ENCODE results near the gene MUC4. TPM values are rescaled to one million over a fixed set of nuclear protein-coding genes. Genes with fewer than 3 reads are reported as not detected.

Gene MUC4
- total RNA-seq, 2 donors from 2014 or later: 0.34 to 0.42 TPM

DNA sequence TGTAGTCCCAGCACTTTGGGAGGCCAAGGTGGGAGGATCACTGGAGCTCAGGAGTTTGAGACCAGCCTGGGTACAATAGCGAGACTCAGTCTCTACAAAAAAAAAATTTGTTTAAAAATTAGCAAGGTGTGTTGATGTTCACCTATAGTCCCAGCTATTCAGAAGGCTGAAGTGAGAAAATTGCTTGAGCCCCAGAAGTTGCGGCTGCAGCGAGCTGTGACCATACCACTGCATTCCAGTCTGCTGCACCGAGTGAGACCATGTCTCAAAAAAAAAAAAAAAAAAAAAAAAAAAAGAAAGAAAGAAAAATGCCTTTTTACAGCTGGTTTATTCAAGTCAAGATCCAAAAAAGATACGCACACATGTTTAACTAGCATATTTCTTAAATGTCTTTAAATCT lies 108.0 kb downstream of the MUC4 start:
- H3K27ac Mint-ChIP-seq: no peak overlapping the region
- H3K36me3 Mint-ChIP-seq (ENCODE audit: insufficient read depth in 2 of 2): no peaks in the 10 kb centered on the region
- no peak for ATAC-seq (replicated peaks in 1 of 2)
- H3K9me3 Mint-ChIP-seq: no peaks in the 10 kb centered on the region
- H3K4me1 Mint-ChIP-seq (ENCODE audit: low read depth): no peaks in the 10 kb centered on the region
- no peak for DNase-seq
- no peaks in the 10 kb centered on the region for H3K27me3 Mint-ChIP-seq (ENCODE audit: low read depth)
- H3K4me3 Mint-ChIP-seq: no peak overlapping the region

- Mint-ChIP-seq H3K27me3 (ENCODE audit: low read depth) (no peaks in the 10 kb centered on the region), H3K36me3 (ENCODE audit: insufficient read depth in 2 of 2) (peaks cover 0 to 3% of the 10 kb centered on the region in 2 donors), H3K27ac (no peak overlapping the region), H3K4me3 (no peak overlapping the region), H3K4me1 (ENCODE audit: low read depth) (peaks cover 4% of the 10 kb centered on the region), H3K9me3 (no peaks in the 10 kb centered on the region)
- no peak for ATAC-seq (replicated peaks in 1 of 2)
- DNase-seq: no peak
Observed at GRCh38 chr3:195701042-195701915, 110.5 kb downstream of the MUC4 start.

DNA sequence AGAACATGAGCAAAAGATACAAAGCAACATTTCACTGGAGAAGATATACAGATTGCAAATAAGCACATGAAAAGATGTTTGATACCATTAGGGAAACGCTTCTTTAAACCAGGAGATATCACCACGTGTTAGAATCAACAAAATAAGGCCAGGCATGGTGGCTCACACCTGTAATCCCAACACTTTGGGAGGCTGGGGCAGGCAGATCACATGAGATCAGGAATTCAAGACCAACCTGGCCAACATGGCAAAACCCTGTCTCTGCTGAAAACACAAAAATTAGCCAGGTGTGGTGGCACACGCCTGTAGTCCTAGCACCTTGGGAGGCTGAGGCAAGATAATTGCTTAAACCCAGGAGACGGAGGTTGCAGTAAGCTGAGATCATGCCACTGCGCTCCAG lies 111.4 kb downstream of the MUC4 start:
- Mint-ChIP-seq H3K9me3 (no peaks in the 10 kb centered on the region), H3K4me1 (ENCODE audit: low read depth) (peaks cover 4% of the 10 kb centered on the region), H3K4me3 (no peak overlapping the region), H3K36me3 (ENCODE audit: insufficient read depth in 2 of 2) (peaks cover 0 to 3% of the 10 kb centered on the region in 2 donors), H3K27ac (no peak overlapping the region), H3K27me3 (ENCODE audit: low read depth) (no peaks in the 10 kb centered on the region)
- ATAC-seq (replicated peaks in 1 of 2) (no peak), DNase-seq (no peak)

- no peak for ATAC-seq (replicated peaks in 1 of 2)
- H3K4me1 Mint-ChIP-seq (ENCODE audit: low read depth): peaks cover 4% of the 10 kb centered on the region
- no peak overlapping the region for H3K4me3 Mint-ChIP-seq
- no peaks in the 10 kb centered on the region for H3K9me3 Mint-ChIP-seq
- H3K36me3 Mint-ChIP-seq (ENCODE audit: insufficient read depth in 2 of 2): peaks cover 0 to 3% of the 10 kb centered on the region in 2 donors
- DNase-seq: no peak
- H3K27me3 Mint-ChIP-seq (ENCODE audit: low read depth): no peaks in the 10 kb centered on the region
- H3K27ac Mint-ChIP-seq: no peak overlapping the region
Observed at GRCh38 chr3:195699860-195700259, 111.9 kb downstream of the MUC4 start.

DNA sequence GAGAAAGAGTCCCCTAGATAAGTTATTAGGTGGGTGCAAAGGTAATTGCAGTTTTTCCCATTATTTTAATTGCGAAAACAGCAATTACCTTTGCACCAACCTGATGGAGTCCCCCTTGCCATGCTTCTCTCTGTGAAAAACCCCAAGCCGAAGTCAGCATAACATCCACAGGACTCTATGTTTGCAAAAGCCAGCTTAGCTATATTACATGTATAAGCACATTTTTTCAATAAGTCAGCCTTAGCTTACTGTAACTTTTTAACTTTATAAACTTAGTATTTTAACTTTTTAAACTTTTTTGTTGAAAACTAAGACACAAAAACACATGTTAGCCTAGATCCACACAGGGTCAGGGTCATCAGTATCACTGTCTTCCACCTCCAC lies 112.3 kb downstream of the MUC4 start:
- no peak overlapping the region for H3K4me3 Mint-ChIP-seq
- no peak for DNase-seq
- H3K36me3 Mint-ChIP-seq (ENCODE audit: insufficient read depth in 2 of 2): peaks cover 0 to 3% of the 10 kb centered on the region in 2 donors
- H3K4me1 Mint-ChIP-seq (ENCODE audit: low read depth): peaks cover 4% of the 10 kb centered on the region
- no peaks in the 10 kb centered on the region for H3K27me3 Mint-ChIP-seq (ENCODE audit: low read depth)
- no peak for ATAC-seq (replicated peaks in 1 of 2)
- H3K9me3 Mint-ChIP-seq: no peaks in the 10 kb centered on the region
- no peak overlapping the region for H3K27ac Mint-ChIP-seq

DNA sequence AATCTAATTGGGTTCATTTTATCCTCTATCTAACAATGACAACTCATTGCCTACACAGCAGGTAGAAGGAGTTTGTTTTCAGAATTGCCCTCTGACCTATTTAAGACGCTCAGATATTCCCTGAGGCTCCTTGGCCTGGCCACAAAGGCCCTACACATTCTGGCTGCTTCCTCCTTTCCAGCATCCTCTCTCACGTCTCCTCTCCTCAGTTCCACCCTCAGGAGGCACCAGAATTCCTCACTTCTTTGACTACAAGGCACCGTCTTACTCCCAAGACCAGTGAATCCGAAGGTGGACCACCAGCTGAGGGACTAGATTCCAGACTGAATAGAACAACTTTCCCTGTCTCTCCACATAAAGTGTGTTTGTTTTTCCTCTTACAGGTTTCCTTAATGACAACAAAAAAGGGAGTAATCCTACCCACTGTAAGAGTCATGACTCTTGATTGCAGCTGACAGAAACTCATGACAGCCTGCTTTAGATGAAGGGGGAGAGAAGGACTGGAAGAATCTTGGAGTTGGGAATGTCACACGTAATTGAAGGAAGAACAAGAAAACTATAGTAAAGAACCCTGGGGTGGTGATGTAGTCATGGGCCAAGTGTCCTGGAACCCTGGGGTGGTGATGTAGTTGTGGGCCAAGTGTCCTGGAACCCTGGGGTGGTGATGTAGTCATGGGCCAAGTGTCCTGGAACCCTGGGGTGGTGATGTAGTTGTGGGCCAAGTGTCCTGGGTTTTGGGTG lies 112.9 kb downstream of the MUC4 start:
- Mint-ChIP-seq H3K27me3 (ENCODE audit: low read depth) (no peaks in the 10 kb centered on the region), H3K27ac (no peak overlapping the region), H3K4me3 (no peak overlapping the region), H3K4me1 (ENCODE audit: low read depth) (peaks cover 5% of the 10 kb centered on the region), H3K36me3 (ENCODE audit: insufficient read depth in 2 of 2) (peaks cover 2 to 5% of the 10 kb centered on the region in 2 donors), H3K9me3 (no peaks in the 10 kb centered on the region)
- no peak for ATAC-seq (replicated peaks in 1 of 2)
- DNase-seq: no peak

- ATAC-seq (replicated peaks in 1 of 2) (no peak), DNase-seq (no peak)
- H3K27me3 Mint-ChIP-seq (ENCODE audit: low read depth): no peaks in the 10 kb centered on the region
- no peak overlapping the region for H3K4me3 Mint-ChIP-seq
- H3K27ac Mint-ChIP-seq: no peak overlapping the region
- H3K9me3 Mint-ChIP-seq: no peaks in the 10 kb centered on the region
- peaks cover 2 to 8% of the 10 kb centered on the region in 2 donors for H3K36me3 Mint-ChIP-seq (ENCODE audit: insufficient read depth in 2 of 2)
- H3K4me1 Mint-ChIP-seq (ENCODE audit: low read depth): peaks cover 10% of the 10 kb centered on the region
Observed at GRCh38 chr3:195698325-195698646, 113.4 kb downstream of the MUC4 start.

- no peak overlapping the region for H3K4me3 Mint-ChIP-seq
- no peak for ATAC-seq (replicated peaks in 1 of 2)
- peaks cover 2 to 11% of the 10 kb centered on the region in 2 donors for H3K36me3 Mint-ChIP-seq (ENCODE audit: insufficient read depth in 2 of 2)
- DNase-seq: no peak
- no peaks in the 10 kb centered on the region for H3K9me3 Mint-ChIP-seq
- H3K27ac Mint-ChIP-seq: no peak overlapping the region
- H3K4me1 Mint-ChIP-seq (ENCODE audit: low read depth): peaks cover 14% of the 10 kb centered on the region
- no peaks in the 10 kb centered on the region for H3K27me3 Mint-ChIP-seq (ENCODE audit: low read depth)
Observed at GRCh38 chr3:195697582-195698324, 114.0 kb downstream of the MUC4 start.

Other genes with a start within 250 kb of the MUC4 start
- 1 to 10 TPM; 2.4 to 4.3 TPM for gene APOD, start 228.0 kb downstream of the MUC4 start, total RNA-seq
- 1 to 10 TPM; 3.4 to 7.8 TPM for gene MUC20, start 91.0 kb downstream of the MUC4 start, total RNA-seq
- 100 to 1,000 TPM in 1 of 2 donors, 10 to 100 TPM in 1; 94.8 to 112 TPM for gene TNK2, start 96.6 kb upstream of the MUC4 start, total RNA-seq

All from activated T-cell treated with anti-CD3 and anti-CD28 coated beads, Interleukin-2, amount 50 U/mL, for 72 hours (primary cell).